Mesangial cell (primary cell): ENCODE data around the gene CLN5. TPM values are rescaled to one million over a fixed set of nuclear protein-coding genes. Genes with fewer than 3 reads are reported as not detected.

Experiments
- total RNA-seq: library from RNA; depleted of rRNA; stranded (reverse); fragments of >200 nt; gene quantifications from 2 replicates; pipeline ENCODE4 v1.2.3, GENCODE V29; 2015

CLN5 gene
- 16.1 and 21.3 TPM in 2 replicates for total RNA-seq

DNA sequence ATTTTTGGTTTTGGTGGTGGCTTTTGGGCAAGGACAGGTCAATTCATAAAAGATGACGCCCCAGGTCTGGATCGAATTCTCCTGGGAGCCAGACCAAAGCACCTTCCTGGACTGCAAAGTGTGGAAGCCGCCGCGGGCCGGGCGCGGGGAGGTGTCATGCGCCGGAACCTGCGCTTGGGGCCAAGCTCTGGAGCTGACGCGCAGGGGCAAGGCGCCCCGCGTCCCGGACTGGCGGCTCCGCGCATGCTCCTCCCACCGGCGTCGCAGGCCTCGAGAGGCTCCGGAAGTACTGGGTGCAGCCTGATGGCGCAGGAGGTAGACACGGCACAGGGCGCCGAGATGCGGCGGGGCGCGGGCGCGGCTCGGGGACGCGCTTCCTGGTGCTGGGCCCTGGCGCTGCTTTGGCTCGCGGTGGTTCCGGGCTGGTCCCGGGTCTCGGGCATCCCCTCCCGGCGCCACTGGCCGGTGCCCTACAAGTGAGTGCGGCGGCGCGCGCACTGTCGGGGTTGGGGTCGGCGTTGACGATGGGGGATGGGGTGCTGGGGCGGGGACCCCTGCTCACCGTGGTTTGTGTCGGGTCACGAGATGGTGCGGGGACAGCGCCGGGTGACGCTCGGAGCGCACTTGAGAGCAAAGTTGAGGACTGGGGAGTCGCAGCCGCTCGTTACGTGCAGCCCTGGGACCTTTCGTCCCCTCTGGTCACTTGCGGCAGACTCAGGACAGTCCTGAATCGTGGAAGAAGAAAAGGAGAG lies at the start of gene CLN5:
CLN5 (plus strand) TSS at position 286 of the 752 bp plus-strand sequence; CDS start at position 304, 18 bp downstream.

DNA sequence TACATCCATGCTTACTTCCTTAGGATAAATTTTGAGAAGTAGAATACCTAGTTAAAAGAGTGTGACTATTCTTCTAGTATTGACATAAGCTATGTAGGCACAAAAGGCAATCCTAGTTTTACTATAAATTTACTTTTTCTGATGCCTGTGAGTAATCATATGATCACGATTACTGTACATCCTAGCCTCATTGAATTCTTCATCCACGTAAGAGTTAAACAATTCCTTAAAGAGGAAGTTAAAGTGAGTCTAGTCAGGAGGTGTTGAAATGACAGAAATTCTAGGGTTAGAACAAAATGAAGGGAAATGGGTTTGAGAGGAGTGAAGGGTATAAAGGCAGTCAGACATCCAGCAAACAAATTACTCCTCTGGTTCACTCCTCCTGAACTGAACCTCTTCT lies 43.7 kb upstream of the CLN5 start, which contains the start of gene ACOD1:
ACOD1 (plus strand) TSS at position 363 of the 400 bp plus-strand sequence. CDS start 48 bp downstream, outside the sequence.

DNA sequence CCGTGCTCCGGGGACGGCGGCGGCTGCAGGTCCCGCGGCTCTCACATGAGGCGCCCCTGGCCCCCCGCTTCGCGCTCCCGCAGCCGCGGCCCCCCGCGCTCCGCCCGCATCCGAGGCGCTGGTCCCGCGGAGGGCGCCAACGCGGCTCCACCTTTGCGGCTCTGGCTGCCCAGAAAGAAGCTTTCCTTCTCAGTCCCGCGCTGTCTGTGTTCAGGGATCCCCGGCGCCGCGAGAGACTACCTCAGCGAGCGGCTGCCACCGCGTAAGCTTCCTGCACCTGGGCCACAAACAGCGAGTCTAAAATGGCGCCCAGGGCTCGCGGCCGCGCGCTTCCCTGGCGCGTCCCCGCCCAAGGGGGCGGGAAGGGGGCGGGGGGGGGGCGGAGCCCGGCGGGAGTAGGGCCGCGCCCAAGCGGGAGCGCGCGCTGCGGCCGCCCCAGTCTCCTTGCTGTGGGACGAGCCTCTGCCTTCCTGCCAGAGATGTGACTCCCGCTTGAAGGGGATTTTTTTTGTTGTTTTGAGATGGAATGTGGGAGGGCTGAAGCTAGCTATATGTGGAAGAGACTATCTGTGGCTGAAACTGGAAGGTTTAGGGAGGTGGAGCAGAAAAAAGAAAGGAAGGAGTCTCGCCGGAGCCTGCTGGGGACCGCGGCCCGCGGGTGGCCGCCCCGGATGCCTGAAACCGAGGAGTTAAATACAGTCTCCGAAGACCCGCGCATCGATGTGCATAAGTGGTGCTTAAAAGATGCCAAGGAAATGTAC lies 35.2 kb downstream of the CLN5 start, which contains the start of gene FBXL3:
FBXL3 (minus strand) TSS at position 299 of the 761 bp plus-strand sequence. CDS start 5,299 bp downstream, outside the sequence.

Other genes starting within 250 kb of the CLN5 start
- 4.1 and 9.8 TPM in 2 replicates for gene KCTD12, start 105.7 kb upstream of the CLN5 start, total RNA-seq
- not detected in 2 replicates for gene ACOD1, start 43.6 kb upstream of the CLN5 start, total RNA-seq
- 23.3 and 29.4 TPM in 2 replicates for gene FBXL3, start 35.1 kb downstream of the CLN5 start, total RNA-seq